ENCODE measurements around the gene LRIF1. TPM values are rescaled to one million over a fixed set of nuclear protein-coding genes. Genes with fewer than 3 reads are reported as not detected.
"Not testable (repeated sequence)": the region's sequence is repeated elsewhere in the genome, so short reads cannot be mapped to it uniquely, and the experiment has no call there.

Gene LRIF1
- polyA plus RNA-seq, 1 donor (not counting 4 experiments of a cell fraction or from before 2014, with no cell fraction given), result 12.0 TPM

- Histone ChIP-seq H4K20me1 (ENCODE audit: control insufficient read depth, extremely low read depth, insufficient read depth, low read length) (no peaks in the 10 kb centered on the region), H3K27me3 (ENCODE audit: control insufficient read depth, extremely low read depth, insufficient read depth, low read length) (no peaks in the 10 kb centered on the region)
- FAIRE-seq, result no peak
Observed at GRCh38 chr1:111006556-111006955, 42.8 kb upstream of the LRIF1 start.

GRCh38 chr1:110999607-111000006, 35.9 kb upstream of the LRIF1 start:
- dilution Hi-C loops (cut with MboI; ENCODE audit: extremely low pct_ligation_motif_present, low sequenced_read_pairs); FAIRE-seq; H3K9me3 ChIP-seq (ENCODE audit: control insufficient read depth, low read depth, low read length); DNase-seq (ENCODE audit: low read depth, low spot score); H2AFZ ChIP-seq (ENCODE audit: control insufficient read depth, low read length); H3K4me1 ChIP-seq (ENCODE audit: control insufficient read depth, extremely low read depth, insufficient read depth, low read length); H4K20me1 ChIP-seq (ENCODE audit: control insufficient read depth, extremely low read depth, insufficient read depth, low read length); H3K27ac ChIP-seq (ENCODE audit: control insufficient read depth, insufficient read depth, low read length); H3K79me2 ChIP-seq (ENCODE audit: control insufficient read depth, insufficient read depth, low read length); H3K4me2 ChIP-seq (ENCODE audit: control insufficient read depth, extremely low read depth, insufficient read depth, low read depth, low read length); H3K9me1 ChIP-seq (ENCODE audit: control insufficient read depth, extremely low read depth, insufficient read depth, low read length); H3K36me3 ChIP-seq (ENCODE audit: control insufficient read depth in 2 of 2, extremely low read depth in 1 of 2, insufficient read depth in 2 of 2, low read length in 2 of 2); H3K27me3 ChIP-seq (ENCODE audit: control insufficient read depth, extremely low read depth, insufficient read depth, low read length); H3K4me3 ChIP-seq (ENCODE audit: control insufficient read depth in 2 of 3, extremely low read depth in 1 of 3, insufficient read depth in 2 of 3, low read depth in 1 of 3, low read length in 3 of 3); H3K9ac ChIP-seq (ENCODE audit: control insufficient read depth, extremely low read depth, insufficient read depth, low read length): not testable (repeated sequence)

More at GRCh38 chr1:111006556-111006955, 42.8 kb upstream of the LRIF1 start:
- no peak for DNase-seq (ENCODE audit: low read depth, low spot score)
- Histone ChIP-seq H3K4me2 (ENCODE audit: control insufficient read depth, extremely low read depth, insufficient read depth, low read depth, low read length) (no peak overlapping the region), H3K4me1 (ENCODE audit: control insufficient read depth, extremely low read depth, insufficient read depth, low read length) (no peaks in the 10 kb centered on the region), H3K9ac (ENCODE audit: control insufficient read depth, extremely low read depth, insufficient read depth, low read length) (no peak overlapping the region), H3K4me3 (ENCODE audit: control insufficient read depth in 2 of 3, extremely low read depth in 1 of 3, insufficient read depth in 2 of 3, low read depth in 1 of 3, low read length in 3 of 3) (no peak overlapping the region), H3K9me1 (ENCODE audit: control insufficient read depth, extremely low read depth, insufficient read depth, low read length) (no peaks in the 10 kb centered on the region), H3K27ac (ENCODE audit: control insufficient read depth, insufficient read depth, low read length) (no peak overlapping the region), H2AFZ (ENCODE audit: control insufficient read depth, low read length) (no peak overlapping the region), H3K79me2 (ENCODE audit: control insufficient read depth, insufficient read depth, low read length) (no peaks in the 10 kb centered on the region), H3K9me3 (ENCODE audit: control insufficient read depth, low read depth, low read length) (no peaks in the 10 kb centered on the region), H3K36me3 (ENCODE audit: control insufficient read depth in 2 of 2, extremely low read depth in 1 of 2, insufficient read depth in 2 of 2, low read length in 2 of 2) (no peaks in the 10 kb centered on the region)
- dilution Hi-C loops (cut with MboI; ENCODE audit: extremely low pct_ligation_motif_present, low sequenced_read_pairs), result no loop called here
- TF ChIP-seq EZH2 (IDR thresholded peaks at IDR 0.05; ENCODE audit: low read length) (no peak), CTCF (optimal IDR thresholded peaks at IDR 0.05 in 1 of 3, IDR thresholded peaks at IDR 0.05 in 1 of 3, conservative IDR thresholded peaks at IDR 0.05 in 1 of 3; ENCODE audit: extremely low read depth in 1 of 3, insufficient read depth in 2 of 3, low read length in 3 of 3) (no peak)

GRCh38 chr1:110992329-110992728, 28.6 kb upstream of the LRIF1 start:
- H3K4me1 ChIP-seq (ENCODE audit: control insufficient read depth, extremely low read depth, insufficient read depth, low read length); H3K4me3 ChIP-seq (ENCODE audit: control insufficient read depth in 2 of 3, extremely low read depth in 1 of 3, insufficient read depth in 2 of 3, low read depth in 1 of 3, low read length in 3 of 3); H3K36me3 ChIP-seq (ENCODE audit: control insufficient read depth in 2 of 2, extremely low read depth in 1 of 2, insufficient read depth in 2 of 2, low read length in 2 of 2); DNase-seq (ENCODE audit: low read depth, low spot score); H4K20me1 ChIP-seq (ENCODE audit: control insufficient read depth, extremely low read depth, insufficient read depth, low read length); H3K9ac ChIP-seq (ENCODE audit: control insufficient read depth, extremely low read depth, insufficient read depth, low read length); H3K79me2 ChIP-seq (ENCODE audit: control insufficient read depth, insufficient read depth, low read length); H3K27ac ChIP-seq (ENCODE audit: control insufficient read depth, insufficient read depth, low read length); dilution Hi-C loops (cut with MboI; ENCODE audit: extremely low pct_ligation_motif_present, low sequenced_read_pairs); H3K9me3 ChIP-seq (ENCODE audit: control insufficient read depth, low read depth, low read length); H3K4me2 ChIP-seq (ENCODE audit: control insufficient read depth, extremely low read depth, insufficient read depth, low read depth, low read length); H3K9me1 ChIP-seq (ENCODE audit: control insufficient read depth, extremely low read depth, insufficient read depth, low read length); H2AFZ ChIP-seq (ENCODE audit: control insufficient read depth, low read length); H3K27me3 ChIP-seq (ENCODE audit: control insufficient read depth, extremely low read depth, insufficient read depth, low read length); FAIRE-seq: not testable (repeated sequence)
- peak in 1 of 3 experiments; percentile 9 for TF ChIP-seq CTCF (optimal IDR thresholded peaks at IDR 0.05 in 1 of 3, IDR thresholded peaks at IDR 0.05 in 1 of 3, conservative IDR thresholded peaks at IDR 0.05 in 1 of 3; ENCODE audit: extremely low read depth in 1 of 3, insufficient read depth in 2 of 3, low read length in 3 of 3)
